ENCODE measurements around the gene HEATR5A.

DNA sequence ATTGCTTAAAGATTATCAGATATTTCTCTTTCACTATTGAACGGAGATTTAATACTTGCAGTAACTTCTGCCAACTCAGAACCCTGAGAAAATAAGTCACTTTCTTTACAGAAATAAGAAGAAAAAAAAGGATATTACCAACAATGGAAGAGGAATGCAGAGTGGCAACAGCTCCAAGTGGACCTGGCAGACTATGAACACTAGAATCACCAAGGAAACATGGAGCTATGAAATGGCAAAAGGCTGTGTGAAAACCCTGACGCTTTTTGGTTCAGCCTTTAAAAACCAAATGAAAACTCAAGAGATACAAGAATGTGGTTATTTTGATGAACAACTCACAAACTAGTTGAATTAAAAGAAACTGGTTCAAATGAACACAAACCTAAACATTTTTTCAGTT, 19.2 kb upstream of the HEATR5A start:
- no peak for TF ChIP-seq POLR2A (IDR thresholded peaks at IDR 0.05; ENCODE audit: extremely low read depth, insufficient read length)
- TF ChIP-seq, protein P1, sequence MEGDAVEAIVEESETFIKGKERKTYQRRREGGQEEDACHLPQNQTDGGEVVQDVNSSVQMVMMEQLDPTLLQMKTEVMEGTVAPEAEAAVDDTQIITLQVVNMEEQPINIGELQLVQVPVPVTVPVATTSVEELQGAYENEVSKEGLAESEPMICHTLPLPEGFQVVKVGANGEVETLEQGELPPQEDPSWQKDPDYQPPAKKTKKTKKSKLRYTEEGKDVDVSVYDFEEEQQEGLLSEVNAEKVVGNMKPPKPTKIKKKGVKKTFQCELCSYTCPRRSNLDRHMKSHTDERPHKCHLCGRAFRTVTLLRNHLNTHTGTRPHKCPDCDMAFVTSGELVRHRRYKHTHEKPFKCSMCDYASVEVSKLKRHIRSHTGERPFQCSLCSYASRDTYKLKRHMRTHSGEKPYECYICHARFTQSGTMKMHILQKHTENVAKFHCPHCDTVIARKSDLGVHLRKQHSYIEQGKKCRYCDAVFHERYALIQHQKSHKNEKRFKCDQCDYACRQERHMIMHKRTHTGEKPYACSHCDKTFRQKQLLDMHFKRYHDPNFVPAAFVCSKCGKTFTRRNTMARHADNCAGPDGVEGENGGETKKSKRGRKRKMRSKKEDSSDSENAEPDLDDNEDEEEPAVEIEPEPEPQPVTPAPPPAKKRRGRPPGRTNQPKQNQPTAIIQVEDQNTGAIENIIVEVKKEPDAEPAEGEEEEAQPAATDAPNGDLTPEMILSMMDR (IDR thresholded peaks at IDR 0.05; ENCODE audit: low read depth, low read length) = no peak
- TF ChIP-seq, protein P2, sequence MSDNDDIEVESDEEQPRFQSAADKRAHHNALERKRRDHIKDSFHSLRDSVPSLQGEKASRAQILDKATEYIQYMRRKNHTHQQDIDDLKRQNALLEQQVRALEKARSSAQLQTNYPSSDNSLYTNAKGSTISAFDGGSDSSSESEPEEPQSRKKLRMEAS (IDR thresholded peaks at IDR 0.05; ENCODE audit: low read depth, low read length) = no peak

Measured in NB4 (cell line).